Measurements from ENCODE around the gene DMD.
"Not testable (repeated sequence)": the region's sequence is repeated elsewhere in the genome, so short reads cannot be mapped to it uniquely, and the experiment has no call there.

Gene DMD

DNA sequence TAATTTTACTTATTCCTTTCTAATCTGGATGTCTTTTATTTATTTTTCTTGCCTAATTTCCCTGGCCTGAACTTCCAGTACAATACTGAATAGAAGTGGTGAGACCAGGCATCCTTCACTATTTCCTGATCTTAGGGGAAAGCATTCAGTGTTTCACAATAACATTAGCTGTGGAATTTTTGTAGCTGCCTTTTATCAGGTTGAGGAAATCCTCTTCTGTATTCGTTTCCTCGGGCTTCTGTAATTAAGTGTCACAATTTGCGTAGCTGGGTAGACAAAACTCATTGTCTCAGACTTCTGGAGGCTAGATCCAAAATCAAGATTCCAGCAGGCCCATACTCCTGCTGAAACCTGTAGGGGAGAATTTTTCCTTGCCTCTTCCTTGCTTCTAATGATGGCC, 1541.1 kb downstream of the DMD start:
- no peak for DNase-seq

DNA sequence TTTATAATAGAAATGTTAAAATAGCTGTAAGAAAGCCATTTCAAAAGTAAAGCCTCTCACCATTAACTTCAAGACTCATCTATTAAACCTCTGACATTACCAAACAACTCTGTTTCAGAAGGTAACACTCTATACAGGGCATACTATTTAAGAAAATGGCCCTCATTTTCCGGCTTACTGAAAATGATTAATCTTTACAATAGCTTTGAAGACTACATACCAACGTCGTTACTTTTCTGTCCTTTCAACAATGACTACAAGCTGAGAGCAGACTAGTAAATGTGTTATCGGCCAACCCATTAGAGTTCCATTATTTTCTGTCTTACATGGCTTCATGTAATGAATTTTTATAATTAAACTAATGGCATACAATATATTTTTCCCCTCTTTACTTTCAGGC, 1545.9 kb downstream of the DMD start:
- no peak for DNase-seq

DNA sequence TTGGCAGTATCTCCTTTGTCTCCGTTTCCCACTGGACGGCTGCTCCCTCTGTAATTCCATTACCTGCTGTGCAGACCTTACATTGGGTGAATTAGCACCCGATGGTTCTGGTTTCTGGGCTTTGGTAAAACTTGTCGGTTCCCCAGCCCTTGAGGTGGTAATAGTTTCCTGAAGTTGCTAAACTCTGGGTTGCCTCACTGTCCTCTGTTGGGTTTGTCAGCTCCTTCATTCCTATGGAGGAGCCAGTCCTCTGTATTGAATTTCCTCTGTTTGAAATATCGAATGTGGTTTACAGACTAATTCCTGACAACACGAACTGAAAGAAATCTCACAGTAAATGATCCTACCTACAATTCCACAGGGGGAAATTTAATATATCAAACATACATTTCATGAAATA, 1548.2 kb downstream of the DMD start:
- no peak for DNase-seq

DNA sequence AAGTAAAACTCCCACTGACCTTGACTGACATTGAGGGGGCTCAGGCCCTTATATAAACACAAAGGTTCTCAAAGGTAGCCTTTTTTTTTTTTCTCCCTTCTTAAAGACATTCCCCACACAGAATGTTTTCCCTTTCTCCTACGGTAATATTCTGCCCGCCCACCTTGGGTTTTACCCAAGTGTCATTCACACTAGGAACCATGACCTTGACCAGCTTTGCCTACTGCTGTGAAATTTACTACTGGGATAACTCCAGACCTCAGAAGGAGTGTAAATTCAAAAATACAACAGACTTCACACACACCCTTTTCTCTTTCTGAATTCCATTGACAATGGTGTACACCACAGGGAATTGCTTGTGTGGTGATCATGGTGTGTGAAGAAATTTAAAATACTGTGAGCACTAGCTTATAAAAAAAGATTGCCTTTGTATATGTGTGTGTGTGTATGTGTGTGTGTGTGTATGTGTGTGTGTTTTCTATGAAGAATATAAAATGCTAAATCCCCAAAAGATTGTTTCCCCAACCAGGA, 1550.0 kb downstream of the DMD start:
- DNase-seq: no peak

DNA sequence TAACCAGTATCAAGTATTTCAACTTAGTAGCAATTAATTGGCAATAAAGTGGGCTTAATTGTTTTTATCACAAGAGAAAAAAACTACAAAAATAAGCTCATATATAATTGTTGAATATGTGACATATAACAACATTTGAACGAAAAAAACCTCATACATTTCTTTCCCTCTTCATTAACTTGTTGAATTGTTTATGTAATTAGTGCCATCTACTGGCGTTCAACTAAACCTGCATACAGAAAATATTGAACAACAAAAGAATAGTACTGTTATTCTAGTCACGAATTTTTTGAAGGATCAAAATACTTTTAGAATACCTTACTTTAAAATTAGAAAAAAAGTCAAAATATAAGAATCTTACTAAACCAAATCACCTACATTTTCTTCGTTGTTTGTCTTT, 1553.0 kb downstream of the DMD start:
- peak; percentile 19 to 50 for DNase-seq

DNA sequence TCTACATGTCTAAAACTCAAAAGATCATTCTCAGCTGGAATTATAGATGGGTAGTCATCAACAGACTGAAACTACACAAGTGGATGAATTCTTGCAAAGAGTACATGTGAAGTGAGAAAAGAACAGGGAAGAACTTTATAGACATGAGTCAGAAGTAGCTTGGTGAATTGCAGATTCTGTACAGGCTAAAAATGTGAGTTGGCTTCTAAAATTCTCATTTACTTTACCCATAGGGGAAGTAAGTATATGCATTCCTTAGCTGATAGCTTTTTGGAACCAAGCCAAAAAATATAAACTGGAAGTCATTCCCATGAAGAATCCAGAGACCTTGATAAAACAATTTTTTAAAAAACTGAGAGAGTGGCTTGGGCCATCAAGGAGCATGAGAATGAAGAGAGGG, 1555.3 kb downstream of the DMD start:
- DNase-seq: no peak

DNA sequence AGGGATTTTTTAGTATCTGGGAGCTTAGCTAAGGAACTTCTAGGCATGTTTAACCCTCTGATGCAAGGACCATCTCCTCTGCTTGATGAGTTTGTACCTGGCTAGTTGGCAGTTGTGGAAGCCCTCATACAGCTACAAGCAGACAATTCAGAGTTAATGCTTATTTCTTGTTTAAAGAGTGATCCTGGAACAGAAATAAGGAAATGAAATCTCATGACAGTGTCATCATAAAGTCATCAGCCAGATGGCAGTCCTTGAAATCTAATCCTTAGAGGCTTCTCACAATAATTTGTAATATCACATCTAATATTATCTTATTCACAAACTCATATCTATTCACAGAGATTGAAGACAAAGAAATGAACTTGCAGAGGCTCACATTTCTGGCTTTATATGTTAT, 1557.9 kb downstream of the DMD start:
- no peak for DNase-seq

DNA sequence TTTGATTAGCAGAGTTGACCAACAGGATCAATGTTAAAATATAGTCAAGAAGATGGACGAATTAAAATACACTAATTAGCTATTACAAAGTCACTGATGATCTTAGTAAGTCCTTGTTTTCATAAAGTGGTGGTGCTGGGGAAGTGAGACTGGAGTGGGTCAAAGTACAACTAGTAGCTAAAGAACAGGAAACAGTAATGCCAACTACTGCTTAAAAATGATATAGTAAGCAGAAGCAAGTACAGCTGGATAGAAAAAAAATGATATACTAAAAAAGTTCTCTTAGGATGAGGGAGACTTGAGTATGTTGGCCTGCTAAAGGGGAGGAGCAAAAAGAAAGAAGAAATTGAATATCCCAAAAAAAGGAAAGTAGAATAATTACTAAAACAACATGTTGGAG, 1558.7 kb downstream of the DMD start:
- no peak for DNase-seq

DNA sequence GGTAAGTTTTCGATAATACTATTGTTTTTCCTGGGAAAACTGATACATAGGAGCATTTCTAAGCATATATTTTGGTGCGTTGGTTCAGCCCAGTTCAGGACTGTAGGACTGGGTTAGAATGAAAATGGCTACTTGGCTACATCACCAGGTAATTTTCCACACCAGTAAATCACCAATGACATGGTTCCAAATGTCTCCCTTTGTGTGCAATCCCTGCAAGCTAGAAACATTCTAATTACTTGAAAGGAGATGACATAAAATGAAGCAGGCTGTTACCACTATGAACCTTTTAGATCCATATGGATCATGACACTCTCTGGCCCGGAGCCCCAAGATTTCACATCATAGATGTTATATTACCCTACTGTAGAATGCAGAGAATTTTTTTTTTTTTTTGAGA, 1562.1 kb downstream of the DMD start:
- DNase-seq: peak in 1 of 2 experiments; percentile 49

DNA sequence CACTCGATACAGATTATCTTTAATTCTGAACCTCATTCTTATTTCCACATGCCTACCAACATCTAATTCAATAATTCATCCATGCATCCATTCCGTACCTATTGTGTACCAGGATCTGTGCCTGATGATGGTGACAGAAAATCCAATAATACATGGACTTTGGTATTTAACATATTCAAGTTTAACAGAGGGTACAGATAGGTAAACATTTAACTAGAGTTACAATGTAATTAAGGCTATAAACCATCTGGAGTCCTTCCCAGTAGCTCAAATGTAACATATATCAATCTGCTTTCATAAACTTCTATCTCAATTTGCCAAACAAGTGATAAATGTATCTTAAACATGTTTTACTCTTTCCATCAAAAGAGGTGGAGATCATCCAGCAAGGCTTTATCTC, 1578.0 kb downstream of the DMD start:
- peak in 1 of 2 experiments; percentile 55 for DNase-seq

DNA sequence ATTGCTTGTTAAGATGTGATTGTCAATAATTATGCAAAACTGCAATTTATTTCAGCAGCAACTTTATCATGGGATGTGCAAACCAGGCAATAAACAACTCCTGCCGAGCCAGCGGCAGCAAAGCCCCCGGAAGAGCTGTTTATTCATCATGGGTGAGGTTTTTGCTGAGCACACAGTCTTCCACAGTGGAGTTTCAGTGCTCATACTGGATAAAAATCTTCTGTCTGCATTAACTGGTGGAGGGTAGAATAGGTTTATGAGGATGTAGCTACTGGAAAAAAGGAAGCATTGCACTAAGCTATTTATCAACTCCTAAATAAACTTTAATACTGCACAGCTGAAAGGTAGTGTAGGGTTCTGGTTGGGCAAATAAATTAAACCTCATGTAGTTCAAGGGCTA, 1582.2 kb downstream of the DMD start:
- DNase-seq: peak in 1 of 2 experiments; percentile 31

DNA sequence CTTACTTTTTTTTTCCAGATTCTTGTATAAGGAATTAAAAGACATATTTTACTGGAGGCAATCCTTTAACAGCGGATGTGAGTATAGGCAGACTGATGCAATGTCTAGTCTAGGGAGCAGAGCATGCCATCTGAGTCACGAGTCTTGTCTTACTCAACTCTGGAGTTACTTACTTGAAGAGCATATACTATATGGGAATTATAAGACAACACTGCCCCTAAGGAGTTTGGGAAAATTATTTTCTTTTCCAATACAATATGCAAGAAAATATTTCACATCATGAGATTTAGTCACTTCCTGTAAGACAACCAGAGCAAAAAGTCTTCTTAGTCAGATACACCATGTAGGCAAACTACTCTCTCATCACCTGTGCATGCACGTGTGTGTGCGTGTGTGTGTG, 1602.2 kb downstream of the DMD start:
- no peak for DNase-seq

DNA sequence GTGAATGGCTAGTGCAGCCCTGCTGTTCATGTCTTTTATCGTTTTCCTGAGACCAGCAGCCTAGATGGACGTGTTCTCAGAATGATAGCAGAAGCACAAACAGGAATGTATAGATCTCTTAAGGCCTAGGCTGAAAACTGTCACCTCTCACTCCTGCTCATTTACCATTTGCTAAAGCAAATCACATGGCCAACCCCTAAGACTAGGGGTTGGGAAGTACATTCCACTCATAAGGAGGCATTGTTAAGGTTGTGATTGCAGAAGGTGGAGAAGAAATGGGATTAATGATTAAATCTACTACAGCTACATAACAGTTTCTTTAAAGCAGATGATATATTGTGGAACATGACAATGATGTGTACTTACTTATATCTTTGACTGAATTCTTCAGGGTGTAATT, 1602.7 kb downstream of the DMD start:
- no peak for DNase-seq

DNA sequence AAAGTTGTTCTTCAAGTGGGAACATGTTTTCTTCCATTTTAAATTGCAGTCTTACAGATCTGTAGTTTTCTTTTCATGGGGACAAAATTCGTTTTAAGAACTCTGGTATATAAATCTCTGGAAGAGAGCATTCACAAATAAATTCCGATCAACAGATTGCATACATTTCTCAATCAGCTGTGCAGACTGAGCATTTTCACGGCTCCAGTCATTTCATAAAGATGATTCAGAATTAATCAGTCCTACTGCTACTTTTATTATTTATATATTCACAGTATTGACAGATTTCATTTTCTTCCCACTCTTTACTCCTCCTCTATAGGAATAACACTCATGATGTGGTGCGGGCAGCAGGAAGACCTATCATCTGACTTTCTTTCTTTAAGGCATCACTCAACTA, 1604.6 kb downstream of the DMD start:
- no peak for DNase-seq

DNA sequence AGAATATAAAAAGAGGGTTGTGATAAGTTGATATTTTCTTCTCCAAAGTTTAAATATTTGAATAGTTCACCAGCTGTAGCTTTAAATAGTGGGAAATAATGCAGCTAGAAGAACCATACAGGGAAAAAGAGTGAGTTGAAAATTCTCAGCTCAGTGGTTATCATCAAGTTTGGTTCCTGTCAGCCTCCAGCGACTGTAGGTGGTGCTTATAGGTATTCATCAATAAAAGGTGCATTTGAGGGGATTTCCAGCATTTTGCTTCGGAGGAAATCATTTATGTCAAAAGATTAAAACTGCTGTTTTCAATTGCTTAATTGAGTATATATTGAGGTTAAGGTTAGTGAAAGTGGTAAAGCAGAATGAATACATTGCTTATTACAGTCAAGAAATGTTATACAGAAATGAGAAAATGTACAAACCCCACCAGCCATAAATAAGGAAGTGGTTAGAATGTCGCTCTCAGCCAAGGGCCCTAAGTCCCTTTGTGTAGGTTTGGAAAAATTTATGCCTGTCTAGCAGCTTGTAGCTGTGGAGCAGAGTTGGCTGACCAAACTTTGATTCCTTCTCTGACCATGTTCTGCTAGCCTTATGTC, 1606.6 kb downstream of the DMD start:
- DNase-seq: no peak

DNA sequence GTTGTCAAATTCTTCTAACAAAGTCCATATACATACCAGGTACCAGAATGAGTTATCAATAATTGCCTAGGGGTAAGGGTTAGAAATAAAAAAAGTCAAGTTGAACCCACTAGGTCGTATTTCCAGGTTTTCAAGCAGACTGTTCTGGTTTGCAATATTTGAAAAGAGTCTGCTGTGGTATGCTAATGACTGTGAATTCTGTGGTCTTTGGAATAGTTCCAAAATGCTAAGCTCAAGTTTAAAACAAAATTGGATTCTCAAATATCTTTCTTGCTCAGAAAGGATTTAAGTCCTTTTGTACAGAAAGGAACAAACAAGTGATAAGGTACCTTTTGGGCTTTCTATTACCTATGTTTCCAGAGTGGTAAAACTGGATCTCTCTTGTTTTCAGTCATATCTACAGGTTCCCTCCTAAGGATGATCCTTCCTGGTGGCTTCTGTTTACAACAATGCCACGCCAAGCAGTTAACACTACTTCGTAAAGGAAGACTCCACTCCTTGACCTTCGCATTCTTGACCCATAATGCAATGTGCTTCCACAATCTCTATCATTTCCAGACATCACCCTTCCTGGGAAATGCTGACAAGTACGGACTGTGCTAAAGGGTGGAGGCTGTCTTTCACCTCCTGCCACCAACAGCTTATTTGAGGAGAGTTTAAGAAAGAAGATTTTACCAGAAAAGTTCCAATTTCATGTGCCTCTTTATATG, 1607.8 kb downstream of the DMD start:
- no peak for DNase-seq

DNA sequence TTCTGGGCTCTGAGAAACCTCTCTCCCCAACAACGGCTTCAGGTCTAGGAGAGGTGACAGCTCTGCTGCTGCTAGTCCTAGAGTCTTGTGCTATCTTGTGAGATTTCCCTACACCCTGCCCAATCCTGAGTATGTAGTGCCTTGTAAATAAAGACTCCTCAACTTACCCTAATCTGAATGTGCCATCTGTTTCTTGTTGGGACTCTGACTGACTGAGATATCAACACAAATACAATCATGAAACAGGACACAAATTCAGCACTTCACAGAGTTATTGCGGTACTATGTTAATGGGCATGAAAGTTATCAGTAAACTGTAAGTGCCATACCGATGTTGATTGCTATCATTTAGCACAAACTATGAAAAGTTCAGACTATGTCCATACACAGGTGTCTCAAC, 1610.5 kb downstream of the DMD start:
- DNase-seq: no peak

DNA sequence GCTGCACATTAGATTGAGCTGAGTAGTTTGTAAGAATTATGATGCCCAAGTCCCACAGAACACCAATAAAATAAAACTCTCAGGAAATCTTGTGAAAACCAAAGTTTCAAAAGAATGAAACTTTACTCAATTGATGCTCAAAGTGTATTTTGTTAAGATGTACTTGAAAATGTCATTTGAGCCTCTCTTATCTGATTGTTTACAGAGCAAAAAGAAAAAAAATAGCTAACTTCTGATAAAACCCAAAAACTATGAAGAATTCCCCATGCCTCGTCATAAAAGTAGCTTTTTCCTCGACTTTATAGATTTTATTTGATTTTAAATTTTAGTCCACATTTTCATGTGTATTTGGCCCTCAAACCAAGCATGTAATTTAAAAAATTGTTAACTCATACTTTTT, 1618.0 kb downstream of the DMD start:
- no peak for DNase-seq

DNA sequence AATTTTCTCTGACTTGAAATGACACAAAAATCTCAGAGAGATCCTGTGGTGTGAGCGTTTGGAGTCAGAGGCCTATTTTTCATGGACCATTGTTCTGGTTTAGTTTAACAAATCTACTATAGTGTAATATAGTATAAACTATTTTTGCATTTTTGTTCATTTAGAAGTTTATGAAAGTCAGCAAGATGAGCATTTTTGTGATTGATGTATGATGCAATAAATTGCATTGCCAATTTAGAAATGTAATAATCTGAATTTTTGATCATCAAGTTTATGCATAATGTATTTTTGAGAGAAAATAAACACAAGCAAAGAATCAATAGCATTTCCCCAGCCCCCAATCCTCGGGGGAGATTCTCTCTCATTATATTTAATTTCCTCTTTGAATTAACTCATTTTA, 1620.0 kb downstream of the DMD start:
- DNase-seq: no peak

DNA sequence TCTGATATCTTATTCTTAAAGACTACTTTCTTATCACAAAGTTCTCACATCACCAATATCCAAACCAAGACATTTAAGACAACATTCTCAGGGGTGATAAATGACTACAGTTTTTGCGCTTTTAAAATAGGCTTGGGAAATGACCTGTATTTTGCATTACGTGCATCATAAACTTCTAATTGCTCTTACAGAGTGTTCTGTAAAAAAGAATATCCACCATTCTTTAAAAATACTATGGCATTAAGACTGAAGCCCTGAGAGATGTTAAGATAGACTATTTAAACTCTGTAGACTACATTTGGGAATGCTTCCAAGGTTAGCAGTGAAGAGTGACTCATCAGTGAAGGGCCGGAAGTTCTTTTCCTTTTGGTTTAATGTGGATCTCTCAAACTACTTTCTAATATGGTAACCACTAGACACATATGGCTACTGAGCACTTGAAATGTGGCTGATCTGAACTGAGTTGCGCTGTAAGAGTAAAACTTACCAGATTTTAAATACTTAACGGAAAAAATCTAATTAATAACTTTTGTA, 1620.7 kb downstream of the DMD start:
- no peak for DNase-seq

DNA sequence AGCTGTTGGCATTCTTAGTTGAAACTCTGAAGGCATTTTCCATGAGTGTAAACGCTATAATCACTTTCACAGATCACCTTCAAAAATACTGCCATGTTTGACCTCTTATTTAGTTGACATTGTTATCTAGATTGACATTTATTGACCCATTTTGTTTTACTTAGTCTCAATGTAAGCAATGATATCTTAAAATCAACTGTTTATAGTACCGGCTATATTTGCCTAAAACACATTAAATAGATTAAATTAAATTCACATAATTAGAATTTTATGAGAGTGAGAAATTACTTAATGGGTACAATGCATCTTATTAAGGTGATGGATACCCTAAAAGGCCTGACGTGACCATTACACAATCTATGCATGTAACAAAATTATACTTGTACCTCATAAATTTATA, 1621.8 kb downstream of the DMD start:
- DNase-seq: no peak

DNA sequence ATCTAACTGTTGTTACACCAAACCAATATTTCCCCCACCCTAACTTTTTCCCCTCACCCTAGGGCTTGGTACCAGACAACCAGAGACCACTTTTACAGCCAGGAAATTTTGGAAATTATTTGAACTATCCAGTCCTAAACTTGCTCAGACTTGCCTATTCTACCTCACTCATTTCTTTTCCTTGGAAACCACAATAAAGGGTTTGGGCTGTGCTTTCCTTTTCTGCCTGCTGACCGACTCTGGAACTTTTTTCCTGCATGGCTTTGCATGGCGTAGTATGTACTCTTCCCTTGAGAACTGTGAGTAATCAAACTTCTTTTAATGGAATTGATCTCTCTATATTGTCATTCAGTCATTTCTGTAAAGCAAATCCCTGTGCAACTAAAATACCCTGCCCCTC, 1623.0 kb downstream of the DMD start:
- no peak for DNase-seq

DNA sequence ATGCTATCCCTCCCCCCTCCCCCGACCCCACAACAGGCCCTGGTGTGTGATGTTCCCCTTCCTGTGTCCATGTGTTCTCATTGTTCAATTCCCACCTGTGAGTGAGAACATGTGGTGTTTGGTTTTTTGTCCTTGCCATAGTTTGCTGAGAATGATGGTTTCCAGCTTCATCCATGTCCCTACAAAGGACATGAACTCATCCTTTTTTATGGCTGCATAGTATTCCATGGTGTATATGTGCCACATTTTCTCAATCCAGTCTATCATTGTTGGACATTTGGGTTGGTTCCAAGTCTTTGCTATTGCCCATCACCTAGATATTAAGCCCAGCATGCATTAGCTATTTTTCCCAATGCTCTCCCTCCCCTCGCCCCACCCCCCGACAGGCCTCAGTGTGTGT, 1627.5 kb downstream of the DMD start:
- not testable (repeated sequence) for DNase-seq

DNA sequence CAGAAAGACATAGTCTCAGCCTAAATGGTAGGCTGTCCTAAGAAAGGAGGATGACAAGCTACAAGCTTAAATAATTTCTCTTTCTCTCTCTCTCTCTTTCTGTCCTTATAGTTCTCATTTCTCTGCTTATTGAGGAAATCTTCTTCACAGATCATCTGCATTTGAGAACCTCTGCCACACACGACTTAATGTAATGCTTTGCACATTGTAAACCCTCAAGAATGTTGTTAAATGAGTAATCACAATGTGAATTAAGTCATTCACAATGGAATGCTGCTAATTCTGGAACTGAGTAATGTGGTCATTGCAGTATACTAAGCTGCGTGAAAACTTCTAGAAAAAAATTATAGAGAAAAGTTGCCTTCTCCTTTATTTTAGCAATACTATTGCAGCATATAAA, 1630.6 kb downstream of the DMD start:
- no peak for DNase-seq

DNA sequence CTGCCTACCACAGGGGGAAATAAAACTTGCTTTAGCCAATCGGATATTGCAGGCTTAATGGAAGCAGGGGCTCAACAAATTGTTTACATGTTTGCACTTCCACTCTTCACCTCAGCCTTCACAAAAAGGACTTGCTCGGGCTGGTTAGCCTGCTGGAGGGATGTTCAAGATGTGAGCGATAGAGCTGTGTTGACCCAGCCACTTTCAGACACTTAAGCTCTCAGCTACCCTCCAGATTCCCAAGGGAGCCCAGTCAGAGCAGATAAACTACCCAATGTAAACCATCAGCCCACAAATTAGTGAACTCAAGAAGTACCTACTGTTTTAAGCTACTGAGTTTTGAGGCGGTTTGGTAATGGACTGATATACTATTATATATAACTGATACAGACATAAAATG, 1631.1 kb downstream of the DMD start:
- no peak for DNase-seq

All from NCI-H2081 (cell line).